HG02981 (cell line): ENCODE data around the gene USP7.

Source experiments
- ATAC-seq: cut with Tn5 transposase; IDR thresholded peaks from one replicate; pipeline ENCODE4 v1.9.1; 2021; ENCODE audit warnings: mild to moderate bottlenecking, moderate library complexity; ENCODE audit not compliant: unreplicated experiment

USP7 gene

DNA sequence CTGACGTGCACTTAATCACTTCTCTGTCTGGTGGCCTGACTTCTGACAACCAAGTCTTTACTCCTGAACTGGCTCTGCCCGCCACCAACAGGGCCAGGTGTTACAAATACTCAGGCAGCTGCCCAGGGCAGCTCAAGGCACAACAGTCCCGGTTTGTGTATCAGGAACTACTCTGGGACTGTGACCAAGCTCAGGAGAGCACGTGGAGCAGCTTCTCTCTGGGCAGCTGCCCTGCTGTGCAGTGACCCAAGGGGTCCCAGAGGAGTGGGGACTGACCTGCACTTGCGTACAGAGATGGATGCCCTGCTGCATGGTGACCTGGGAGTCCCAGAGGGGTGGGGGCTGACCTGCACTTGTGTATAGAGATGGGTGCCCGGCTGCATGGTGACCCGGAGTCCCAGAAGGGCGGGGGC, 59.7 kb downstream of the USP7 start:
- no peak for ATAC-seq

DNA sequence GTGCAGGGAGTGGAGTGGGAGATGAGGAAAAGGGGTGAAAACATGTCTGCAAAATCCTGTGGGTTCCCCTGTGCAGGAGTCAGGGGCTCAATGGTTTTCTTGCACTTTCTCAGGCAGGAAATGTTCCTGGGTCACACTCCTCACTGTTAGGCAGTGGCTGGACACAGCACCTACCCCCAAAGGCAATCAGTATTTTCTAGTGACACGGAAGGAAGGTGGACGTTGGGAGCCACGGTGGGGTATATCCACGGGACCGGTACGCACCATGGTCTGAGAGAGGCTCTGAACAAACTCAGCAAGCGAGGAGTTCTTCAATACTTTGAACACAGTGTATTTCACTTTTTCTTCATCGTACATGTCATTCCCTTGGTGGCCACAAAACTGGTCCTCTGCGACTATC, 60.7 kb downstream of the USP7 start:
- ATAC-seq, result no peak

DNA sequence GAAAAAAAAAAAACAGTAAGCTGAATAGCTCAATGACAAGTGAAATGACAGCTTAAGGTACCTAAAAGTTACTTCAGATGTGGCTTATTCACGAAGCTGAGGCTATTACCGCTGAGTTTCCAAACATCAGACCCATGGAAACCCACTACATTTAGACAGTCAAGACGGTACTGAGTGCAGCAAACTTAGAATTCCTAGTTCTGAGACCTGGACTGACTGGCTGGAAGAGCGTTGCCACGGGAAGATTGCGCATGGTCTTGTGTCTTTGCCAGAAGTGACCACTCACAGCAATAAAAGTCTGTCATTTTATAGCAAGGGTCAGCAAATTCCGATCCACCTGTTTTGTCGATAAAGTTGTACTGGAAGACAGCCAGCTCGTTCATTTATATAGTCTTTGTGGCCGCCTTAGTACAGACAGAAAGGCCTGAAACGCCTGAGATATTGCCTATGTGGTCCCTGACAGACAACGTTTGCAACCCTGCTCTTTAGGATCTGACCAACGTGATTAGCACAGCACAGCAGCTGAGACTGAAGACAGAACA, 62.3 kb downstream of the USP7 start:
- ATAC-seq, result no peak

DNA sequence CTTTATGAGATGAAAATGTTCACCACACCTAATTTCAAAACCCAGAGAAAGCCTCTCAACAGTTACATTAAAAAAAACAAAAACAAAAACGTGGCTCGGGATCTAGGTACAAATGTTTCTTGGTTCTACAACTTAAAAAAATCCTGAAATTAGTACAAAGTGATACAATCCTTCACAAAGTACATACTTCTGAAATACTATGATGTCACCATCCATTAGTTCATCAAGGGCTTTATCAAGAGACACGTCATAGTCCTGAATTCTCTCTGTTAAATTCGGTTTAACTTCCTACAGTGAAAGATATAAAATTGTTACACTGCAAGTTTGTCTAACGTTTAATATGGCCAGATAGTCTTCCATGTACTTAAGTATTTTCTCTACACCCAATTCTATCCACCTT, 63.4 kb downstream of the USP7 start:
- no peak for ATAC-seq

DNA sequence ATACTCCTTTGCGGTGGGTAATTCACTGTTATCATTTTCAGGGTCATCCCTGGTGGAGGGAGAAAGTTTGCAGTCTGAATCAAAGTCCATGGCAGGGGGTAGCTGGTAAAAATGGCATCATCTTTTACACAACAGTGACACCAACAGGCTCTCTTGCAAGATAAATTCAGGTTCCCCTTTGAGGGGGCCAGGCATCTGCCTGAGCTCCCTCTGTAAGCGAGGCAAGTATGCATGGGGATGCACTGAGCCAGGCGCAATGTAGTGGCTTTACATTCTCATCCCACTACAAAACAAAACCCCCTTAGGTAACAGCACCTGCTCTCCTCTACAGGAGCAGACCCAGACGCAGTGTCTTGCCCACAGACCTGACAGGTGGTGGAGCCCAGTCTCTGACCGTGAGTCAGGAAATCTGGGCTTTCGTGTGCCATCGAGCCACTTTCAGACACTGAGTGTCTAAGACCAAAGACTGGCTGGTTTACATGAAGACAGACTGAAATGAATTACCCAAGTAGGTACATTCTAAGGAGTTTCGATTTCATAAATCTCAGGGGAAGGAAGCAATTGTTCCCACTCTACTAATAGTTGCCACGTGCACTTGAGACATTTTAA, 63.9 kb downstream of the USP7 start:
- ATAC-seq, result no peak

DNA sequence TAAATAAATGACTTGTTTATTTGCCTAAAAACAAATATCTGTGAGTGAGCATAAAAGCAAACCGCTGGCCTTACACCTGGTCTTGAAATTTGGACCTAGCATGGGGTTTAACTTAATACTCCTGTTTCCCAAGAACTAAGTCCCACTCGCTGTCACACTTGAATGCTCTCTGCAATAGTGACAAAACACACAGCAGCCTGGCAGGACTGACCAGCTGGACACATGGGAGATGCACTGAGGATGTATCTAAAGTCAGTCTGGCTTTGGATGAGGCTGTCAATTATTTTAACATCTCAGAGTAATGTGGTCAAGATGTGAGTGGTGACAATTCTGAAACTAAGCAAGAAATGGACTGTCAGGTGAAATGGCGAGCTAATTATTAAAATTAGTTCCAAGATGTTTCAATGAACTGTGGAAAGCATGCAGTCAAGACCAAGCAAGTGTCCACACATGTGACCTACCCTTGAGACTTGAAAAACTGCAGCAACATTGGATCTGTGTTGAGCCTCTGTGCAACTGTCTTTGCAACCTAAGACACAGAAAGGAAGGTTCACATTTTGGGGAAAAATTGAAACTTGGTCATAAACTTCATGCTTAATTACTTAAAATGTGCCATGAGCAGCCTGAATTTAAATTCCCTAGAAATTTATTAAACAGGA, 64.9 kb downstream of the USP7 start:
- ATAC-seq, result no peak

DNA sequence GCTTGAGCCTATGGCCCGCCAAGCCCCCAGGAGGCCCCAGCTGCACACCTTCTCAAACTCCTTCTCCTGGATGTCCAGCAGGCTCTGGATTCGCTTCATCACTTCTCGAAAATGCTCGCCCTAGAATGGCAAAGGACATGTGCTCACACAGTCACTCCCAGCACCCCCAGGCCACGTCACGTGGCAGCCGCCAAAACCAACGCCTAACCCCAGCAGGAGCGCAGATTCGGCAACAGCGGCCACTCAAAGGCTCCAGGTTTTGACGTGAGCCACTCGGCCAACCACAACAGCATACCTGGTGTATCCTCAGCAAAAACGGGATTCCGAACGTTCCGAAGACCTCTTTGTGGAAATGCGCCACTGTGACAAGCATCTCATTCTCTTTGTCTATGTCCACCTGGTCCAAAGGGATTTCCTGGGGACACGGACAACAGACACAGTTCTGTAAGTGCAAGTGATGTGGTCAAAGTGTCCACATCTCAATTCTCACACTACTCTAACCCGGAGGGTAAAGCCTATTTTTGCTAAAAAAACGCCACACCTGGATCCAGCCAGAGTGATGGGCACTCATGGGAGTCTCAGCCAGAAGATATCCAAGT, 68.9 kb downstream of the USP7 start:
- ATAC-seq, result no peak

DNA sequence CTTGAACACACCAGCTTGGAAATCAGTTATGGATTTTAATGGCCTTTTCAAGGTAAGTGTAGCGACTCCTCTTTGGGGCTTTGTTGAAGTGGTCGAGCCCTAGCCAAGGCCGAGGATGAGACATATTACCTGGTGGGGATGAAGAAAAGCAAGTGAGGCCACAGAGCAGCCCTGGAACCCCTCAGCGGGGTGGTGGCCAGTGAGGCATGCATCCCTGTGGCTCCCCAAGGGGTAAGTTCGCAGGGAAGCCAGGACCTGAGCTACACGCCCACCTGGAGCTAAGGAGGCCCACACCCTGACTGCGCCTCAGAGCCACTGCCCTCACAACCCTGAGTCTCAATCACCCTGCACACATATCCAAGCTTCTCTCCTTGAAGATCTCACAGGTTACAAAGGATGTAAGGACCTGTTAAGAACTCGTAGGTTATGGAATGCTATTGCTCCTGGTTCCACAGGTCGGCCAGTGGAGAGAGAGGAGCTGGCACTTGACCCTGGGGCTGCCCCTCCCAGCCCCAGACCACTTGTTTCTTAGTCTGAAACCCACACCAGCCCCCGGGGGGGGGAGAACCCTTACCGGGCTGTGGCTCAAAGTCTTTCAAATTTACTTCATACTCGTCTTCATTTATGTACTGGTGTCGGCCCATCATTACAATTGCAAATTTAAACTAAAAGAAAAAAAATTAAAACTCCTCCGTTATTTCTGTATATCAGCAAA, 69.6 kb downstream of the USP7 start:
- no peak for ATAC-seq

DNA sequence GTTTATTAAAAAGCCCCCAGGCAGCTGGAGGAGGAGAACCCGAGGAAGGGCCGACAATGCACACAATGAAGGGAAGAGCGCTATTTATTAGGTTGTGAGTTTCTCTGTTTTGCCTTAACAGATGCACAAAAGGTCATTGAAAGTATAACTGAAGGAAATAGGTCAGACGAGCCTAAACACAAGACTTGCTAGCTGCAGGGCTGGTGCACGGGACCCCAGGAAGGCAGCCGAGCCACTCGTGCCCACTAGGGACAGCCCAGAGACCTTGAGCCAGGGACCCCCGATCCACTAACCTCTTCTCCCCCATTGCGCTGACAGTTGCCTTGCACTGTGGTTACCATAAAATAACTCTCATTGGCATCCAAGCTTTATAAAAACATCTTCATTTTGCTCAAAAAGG, 70.3 kb downstream of the USP7 start:
- no peak for ATAC-seq

DNA sequence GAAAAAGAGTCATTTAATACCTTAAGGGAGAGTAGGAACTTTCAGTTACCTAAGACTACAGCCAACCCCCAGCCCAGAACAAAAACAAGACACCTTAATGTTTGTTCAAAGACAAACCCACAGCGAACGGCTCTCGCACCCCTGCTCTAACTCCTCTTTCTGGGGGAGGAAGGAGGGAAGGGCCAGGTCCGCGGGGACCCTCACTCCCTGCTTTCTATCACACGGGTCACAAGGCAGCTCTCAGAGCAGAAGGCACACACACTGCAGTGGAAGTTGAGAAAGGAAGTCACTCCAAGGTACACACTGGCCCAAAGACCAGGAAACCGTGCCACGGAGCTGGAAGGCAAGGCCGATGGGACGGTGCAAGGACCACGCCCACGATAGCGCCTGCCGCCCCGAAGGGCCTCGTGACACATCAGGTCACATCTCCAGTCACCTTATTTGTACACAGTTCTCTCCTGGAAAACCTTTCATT, 71.6 kb downstream of the USP7 start:
- ATAC-seq, result peak; percentile 11

DNA sequence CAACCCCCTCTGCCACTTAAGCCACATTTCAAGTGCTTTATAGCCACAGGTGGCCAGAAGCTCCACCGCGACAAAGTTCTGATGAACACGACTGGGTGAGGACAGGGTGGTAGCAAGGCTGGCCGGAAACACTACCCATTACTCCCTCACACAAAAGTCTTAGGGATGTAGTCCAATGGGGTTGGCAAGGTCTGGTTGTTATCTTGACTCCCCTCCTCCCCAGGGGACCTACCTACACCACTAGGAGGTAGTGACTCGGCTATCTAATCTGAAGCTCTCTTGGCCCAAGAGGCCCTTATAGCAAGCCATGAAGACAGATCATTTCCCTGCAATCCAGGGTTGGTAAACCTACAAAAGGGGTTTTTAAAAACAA, 73.2 kb downstream of the USP7 start:
- no peak for ATAC-seq

DNA sequence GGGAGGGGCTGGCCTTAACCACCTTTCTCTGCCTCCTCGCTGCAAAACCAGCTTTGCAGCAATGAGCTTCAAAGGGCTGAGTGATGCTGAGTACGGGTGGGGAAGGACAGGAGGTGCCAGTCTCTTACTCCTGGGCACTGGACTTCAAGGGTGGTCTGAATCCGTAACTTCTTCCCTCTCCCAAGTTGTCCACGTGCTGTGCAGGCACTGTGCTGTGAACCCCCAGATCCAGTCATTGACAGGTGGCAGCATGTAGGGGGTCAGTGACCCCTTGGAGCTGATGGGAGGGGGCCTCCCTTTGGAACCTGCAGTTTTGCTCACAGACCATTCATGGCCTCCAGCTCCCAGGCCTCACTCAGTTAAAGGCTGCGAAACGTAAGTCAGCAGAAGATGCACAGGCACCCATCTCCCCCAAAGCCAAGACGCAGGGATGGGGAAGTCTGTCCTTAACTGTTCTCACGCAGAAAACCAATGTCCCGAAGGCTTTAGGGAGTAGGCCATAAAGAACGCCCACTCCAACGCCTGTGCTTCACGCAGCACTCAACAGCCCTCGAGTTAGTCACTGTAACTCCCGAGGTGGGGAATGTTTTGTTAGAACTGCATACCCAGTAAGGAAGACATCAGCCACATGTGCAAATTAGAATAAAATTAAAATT, 73.7 kb downstream of the USP7 start:
- ATAC-seq, result no peak

DNA sequence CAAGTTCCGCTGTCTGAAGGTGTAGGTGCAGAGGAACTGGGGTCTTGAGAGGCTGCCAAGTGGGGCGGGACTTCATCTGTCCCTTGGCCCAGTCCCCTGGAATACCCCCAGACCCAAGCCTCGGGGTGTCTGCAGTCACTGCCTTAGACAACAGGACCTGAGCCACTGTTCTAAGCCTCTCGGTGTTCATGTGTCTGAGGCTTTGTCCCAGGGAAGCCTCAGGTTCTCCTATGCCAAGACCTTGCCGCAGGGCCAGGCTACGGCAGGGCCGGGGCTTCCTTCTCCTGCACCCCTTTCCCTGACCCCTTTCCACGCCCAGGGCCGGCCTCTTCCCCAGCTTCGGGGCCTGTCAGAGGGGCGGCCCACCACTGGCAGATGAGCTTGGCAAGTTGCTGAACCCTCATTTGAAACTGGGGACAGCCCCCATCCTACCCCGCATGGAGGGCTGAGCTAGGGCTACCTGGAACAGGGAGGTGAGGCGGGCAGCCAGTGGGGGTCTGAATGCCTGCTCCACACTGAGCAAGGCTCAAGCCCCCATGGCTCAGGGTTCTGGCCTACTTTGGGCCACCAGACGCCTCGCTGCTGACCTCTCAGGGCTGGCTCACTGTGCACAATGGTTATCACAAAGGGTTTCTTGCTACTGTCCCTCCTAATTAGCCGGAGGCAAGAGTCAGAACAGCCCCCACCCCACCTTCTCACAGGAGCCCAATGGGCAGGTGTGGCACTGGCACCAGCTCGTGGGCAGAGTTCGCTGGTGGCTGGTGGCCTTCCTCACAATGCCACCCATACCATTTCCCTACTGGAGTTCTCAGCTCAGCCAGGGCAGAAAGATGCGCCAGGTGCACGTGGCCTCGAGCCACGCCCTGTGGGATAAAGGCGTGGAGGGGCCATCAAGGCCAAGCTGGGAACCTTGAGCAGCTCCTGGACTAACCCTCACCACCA, 74.5 kb downstream of the USP7 start:
- ATAC-seq, result no peak

DNA sequence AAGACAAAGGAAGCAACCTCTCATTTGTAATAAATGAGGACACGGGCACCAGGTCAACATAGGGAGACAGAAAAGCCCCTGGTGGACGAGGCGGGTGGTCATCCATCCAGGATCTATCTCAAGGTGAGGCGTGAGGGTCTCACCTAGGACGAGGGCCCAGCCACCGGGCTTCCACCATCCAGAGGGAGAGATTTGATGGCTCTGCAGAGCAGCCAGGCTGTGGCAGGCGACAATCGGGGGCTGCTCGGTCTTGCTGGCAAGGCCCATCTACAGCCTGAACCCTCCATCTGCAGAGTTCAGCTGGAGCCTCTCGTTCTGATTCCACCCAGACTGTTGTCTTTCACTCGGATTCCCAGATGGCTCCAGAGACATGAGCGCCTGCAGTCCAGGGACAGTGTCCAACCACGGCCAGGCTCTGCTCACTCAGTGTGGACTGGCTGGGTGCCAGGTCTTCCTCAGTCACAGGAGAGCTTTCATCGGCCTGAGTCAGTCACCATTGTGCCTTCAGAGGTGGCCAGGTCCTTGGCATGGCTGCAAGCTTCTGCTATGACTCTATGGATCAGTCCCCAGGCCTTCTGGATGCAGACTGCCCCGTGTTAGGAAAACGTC, 75.7 kb downstream of the USP7 start:
- no peak for ATAC-seq

DNA sequence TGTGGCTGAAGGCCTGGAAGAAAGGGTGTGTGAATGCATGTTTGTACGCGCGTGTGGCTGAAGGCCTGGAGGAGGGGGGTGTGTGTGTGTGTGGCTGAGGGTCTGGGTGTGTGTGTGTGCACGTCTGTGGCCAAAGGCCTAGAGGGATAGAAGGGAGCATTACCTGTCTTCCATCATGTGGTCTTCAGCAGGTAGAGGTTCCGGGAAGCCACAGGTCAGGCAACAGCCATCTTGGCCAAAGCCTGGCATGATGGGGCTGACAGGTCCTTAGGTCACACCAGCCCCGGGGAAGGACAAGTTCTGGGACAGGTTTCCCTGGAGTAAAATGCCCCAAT, 76.3 kb downstream of the USP7 start:
- no peak for ATAC-seq

DNA sequence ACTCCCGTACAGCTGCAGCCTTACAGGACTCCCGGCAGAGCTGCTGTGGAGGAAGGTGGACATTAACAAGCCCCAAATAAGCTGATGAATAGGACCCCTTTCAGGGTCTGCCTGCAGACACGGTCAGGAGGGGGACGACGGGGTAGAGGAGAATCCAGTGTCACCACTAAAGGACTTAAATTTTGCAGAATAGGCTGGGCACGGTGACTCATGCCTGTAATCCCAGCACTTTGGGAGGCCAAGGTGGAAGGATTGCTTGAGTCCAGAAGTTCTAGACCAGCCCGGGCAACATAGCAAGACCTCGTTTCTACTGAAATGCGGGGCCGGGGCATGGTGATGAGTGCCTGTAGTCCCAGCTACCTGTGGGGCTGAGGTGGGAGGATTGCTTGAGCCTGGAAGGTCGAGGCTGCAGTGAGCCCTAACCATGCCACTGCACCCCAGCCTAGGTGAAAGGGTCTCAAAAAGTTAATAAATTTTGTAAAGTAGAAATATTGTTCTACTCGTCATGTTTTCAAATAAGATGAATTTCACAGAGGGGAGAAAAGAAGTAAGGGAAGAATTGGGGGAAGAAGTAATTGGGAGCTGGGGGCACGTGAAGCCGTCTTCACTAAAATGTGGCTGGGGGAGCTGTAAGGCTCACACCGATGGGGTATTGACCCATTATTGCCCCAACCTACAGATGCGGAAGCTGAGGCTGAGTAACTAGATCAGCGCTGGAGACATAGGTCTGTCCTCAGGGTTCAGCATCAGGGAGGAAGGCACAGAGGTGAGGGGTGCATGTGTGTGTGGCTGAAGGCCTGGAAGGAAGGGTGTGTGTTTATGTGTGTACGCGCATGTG, 76.9 kb downstream of the USP7 start:
- no peak for ATAC-seq

DNA sequence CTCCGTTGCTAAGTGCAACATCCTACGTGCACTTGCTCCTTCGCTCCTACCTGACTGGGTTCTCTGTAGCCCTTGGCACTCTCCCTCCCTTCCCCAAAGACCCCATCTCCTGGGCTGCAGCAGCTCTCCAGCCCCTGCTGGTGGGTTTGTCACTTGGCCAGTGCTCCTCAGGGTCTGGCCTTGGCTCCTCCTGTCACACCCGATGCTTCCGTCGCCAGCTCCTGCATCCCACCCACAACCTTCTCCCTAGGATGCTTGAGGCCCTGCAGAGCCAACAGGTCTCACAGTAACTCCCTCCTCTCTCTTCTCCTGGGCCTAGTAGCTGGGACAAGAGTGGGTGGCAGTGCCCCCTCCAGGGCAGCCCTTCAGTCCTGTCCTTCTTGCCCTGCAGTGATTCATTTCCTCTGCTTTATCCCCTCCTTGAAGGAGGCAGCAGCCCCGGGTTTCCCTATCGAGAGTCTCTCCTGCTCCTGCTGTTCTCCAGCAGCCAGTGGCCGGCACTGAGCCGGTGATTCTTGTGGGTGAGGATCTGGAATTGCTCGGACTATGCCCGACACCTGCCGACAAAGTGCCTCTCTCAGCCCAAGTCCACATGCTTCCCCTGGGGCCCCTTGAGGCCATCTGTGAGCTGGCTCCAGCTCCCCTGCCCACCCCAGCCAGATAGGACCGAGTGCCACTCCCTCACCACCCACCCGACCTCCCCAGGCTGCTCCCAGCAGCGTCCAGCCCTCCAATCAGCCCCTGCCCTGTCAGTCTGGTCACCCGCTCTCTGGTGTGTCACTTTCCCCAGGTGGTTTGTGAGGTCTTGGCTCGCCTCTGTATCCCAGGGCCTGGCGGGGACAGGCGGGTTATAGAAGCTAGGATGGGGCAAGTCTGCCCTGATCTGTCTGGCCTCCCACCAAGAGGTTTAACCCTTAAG, 77.8 kb downstream of the USP7 start:
- no peak for ATAC-seq
